Ascending aorta (tissue), 2 donors: ENCODE results near the gene EPHB2. TPM values are rescaled to one million over a fixed set of nuclear protein-coding genes. Genes with fewer than 3 reads are reported as not detected.

Experiments used
- DNase-seq, 2 donors: peaks; one replicate each; pipeline ENCODE4 v3.0.0-alpha.2; 2019; ENCODE audit warnings: low spot score in 2 of 2
- H3K27ac ChIP-seq, 2 donors: fragments of 200-600 bp; sonication (generic); one replicate each; pipeline ENCODE4 v1.5.1; 2016 to 2017; ENCODE audit warnings: mild to moderate bottlenecking in 1 of 2
- H3K27me3 ChIP-seq: fragments of 200-600 bp; sonication (generic); one replicate; pipeline ENCODE4 v1.5.1; 2017
- H3K36me3 ChIP-seq, 2 donors: fragments of 200-600 bp; sonication (generic); one replicate each; pipeline ENCODE4 v1.5.1; 2016
- H3K4me1 ChIP-seq, 2 donors: fragments of 200-600 bp; sonication (generic); one replicate each; pipeline ENCODE4 v1.5.1; 2016 to 2017; ENCODE audit warnings: mild to moderate bottlenecking in 1 of 2
- H3K4me3 ChIP-seq, 2 donors: fragments of 200-600 bp; sonication (generic); one replicate each; pipeline ENCODE4 v1.5.1; 2016 to 2017; ENCODE audit warnings: mild to moderate bottlenecking in 1 of 2
- H3K9me3 ChIP-seq, 2 donors: fragments of 200-600 bp; sonication (generic); one replicate each; pipeline ENCODE4 v1.5.1; 2016
- intact Hi-C: fragments of 100-400 bp; cut with DNase I; formaldehyde crosslinking; loops from one replicate; pipeline ENCODE4 v1.15.1; 2023
- total RNA-seq: library from RNA; depleted of rRNA; stranded (reverse); fragments of >200 nt; gene quantifications from one replicate; pipeline ENCODE4 v1.1.0, GENCODE V29; 2016
- TF ChIP-seq, protein P1 (sequence below), 3 experiments: fragments of 200-600 bp in 2 of 3; fragments of 450-650 bp in 1 of 3; sonication (generic) in 2 of 3; IDR thresholded peaks; one replicate each; pipeline ENCODE4 v1.5.1; 2016 to 2019; ENCODE audit warnings: antibody characterized with exemption in 3 of 3, mild to moderate bottlenecking in 1 of 3, moderate library complexity in 1 of 3

The EPHB2 gene
- total RNA-seq, 1 donor from 2014 or later: 3.2 TPM

DNA sequence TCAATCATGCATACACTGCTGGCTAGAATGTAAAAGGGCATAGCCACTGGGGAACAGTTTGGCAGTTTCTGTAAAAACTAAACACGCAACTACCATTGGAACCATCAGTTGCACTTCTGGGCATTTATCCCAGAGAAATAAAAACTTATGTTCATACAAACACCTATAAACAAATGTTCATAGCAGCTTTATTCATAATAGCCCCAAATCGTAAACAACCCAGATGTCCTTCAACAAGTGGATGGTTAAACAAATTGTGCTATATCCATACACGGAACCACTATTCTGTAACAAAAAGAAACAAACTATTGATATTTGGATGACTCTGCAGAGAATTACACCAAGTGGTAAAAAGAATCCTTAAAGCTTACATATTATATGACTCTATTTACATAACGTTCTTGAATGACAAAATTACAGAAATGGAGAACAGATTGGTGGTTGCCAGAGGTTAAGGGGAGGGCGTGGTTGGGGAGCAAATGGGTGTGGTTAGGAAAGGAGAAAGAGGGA, 239.2 kb downstream of the EPHB2 start:
- DNase-seq: no peak
- H3K4me1 ChIP-seq: no peaks in the 10 kb centered on the region
- no peaks in the 10 kb centered on the region for H3K9me3 ChIP-seq
- TF ChIP-seq, protein P1, sequence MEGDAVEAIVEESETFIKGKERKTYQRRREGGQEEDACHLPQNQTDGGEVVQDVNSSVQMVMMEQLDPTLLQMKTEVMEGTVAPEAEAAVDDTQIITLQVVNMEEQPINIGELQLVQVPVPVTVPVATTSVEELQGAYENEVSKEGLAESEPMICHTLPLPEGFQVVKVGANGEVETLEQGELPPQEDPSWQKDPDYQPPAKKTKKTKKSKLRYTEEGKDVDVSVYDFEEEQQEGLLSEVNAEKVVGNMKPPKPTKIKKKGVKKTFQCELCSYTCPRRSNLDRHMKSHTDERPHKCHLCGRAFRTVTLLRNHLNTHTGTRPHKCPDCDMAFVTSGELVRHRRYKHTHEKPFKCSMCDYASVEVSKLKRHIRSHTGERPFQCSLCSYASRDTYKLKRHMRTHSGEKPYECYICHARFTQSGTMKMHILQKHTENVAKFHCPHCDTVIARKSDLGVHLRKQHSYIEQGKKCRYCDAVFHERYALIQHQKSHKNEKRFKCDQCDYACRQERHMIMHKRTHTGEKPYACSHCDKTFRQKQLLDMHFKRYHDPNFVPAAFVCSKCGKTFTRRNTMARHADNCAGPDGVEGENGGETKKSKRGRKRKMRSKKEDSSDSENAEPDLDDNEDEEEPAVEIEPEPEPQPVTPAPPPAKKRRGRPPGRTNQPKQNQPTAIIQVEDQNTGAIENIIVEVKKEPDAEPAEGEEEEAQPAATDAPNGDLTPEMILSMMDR (IDR thresholded peaks at IDR 0.05): no peak
- no peaks in the 10 kb centered on the region for H3K36me3 ChIP-seq
- H3K27ac ChIP-seq: no peak overlapping the region
- intact Hi-C loops: no loop called here
- H3K4me3 ChIP-seq: no peak overlapping the region
- peaks cover 8% of the 10 kb centered on the region for H3K27me3 ChIP-seq

DNA sequence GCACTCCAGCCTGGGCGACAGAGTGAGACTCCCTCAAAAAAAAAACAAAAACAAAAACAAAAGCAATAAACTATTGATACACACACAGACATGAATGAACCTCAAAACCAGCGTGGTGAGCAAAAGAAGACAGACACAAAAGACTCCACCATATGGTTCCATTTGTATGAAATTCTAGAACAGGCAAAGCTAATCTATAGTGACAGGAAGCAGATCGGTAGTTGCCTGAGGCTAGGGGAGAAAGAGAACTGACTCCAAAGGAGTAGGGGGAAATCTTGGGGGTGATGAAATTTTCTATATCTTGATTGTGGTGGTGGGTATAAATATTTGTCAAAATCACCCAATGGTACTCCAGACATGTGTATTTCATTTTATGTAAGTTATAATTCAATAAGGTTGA, 241.2 kb downstream of the EPHB2 start:
- no peak overlapping the region for H3K27ac ChIP-seq
- intact Hi-C loops: no loop called here
- no peaks in the 10 kb centered on the region for H3K36me3 ChIP-seq
- TF ChIP-seq, protein P1 (IDR thresholded peaks at IDR 0.05): no peak
- no peaks in the 10 kb centered on the region for H3K9me3 ChIP-seq
- H3K4me1 ChIP-seq: no peaks in the 10 kb centered on the region
- no peak overlapping the region for H3K4me3 ChIP-seq
- no peak for DNase-seq
- H3K27me3 ChIP-seq: peaks cover 8% of the 10 kb centered on the region

GRCh38 chr1:22952694-22953056, 242.0 kb downstream of the EPHB2 start:
- no peak overlapping the region for H3K4me3 ChIP-seq
- no peak overlapping the region for H3K27ac ChIP-seq
- peaks cover 8% of the 10 kb centered on the region for H3K27me3 ChIP-seq
- intact Hi-C loops: no loop called here
- DNase-seq: no peak
- TF ChIP-seq, protein P1 (IDR thresholded peaks at IDR 0.05): no peak
- no peaks in the 10 kb centered on the region for H3K36me3 ChIP-seq
- no peaks in the 10 kb centered on the region for H3K4me1 ChIP-seq
- H3K9me3 ChIP-seq: no peaks in the 10 kb centered on the region

DNA sequence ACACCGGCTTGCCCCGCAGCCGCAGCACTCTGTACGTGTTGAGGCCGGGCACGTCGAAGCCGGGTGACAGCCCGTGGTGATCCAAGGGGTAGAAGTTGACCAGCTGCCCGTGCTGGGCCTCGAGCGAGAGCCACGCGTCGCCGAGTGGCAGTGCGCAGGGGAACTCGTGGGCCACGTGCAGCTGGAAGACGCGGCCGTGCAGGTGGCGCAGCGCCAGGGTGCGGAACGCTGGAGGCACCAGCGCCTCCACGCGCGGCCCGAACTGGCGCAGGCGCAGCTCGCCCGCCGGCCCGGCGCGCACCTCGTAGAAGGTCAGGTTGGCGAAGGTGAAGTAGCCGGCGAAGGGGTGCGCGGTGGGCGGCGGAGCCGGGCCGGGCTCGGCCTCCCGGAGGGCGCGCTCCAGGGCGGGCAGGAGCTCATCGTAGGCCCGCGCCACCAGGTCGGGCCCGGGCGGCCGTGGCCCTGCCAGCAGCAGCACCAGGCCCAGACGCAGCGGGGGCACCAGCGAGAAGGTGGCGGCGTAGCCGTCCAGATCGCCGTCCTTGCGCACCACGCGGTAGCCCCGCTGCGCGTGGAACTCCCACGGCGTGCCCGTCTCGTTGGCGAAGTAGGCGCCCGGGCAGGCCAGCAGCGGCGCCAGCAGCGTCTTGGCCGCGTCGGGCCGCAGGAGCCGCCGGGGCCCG, 242.6 kb downstream of the EPHB2 start:
- H3K36me3 ChIP-seq: no peaks in the 10 kb centered on the region
- TF ChIP-seq, protein P1 (IDR thresholded peaks at IDR 0.05): no peak
- H3K9me3 ChIP-seq: no peaks in the 10 kb centered on the region
- no peak overlapping the region for H3K4me3 ChIP-seq
- DNase-seq: no peak
- H3K27me3 ChIP-seq: peaks cover 8% of the 10 kb centered on the region
- intact Hi-C loops: no loop called here
- H3K4me1 ChIP-seq: no peaks in the 10 kb centered on the region
- H3K27ac ChIP-seq: no peak overlapping the region

GRCh38 chr1:22953740-22954141, 243.1 kb downstream of the EPHB2 start:
- TF ChIP-seq, protein P1 (IDR thresholded peaks at IDR 0.05): no peak
- Histone ChIP-seq H3K4me3 (no peak overlapping the region), H3K4me1 (no peaks in the 10 kb centered on the region), H3K27ac (no peak overlapping the region), H3K9me3 (no peaks in the 10 kb centered on the region), H3K36me3 (no peaks in the 10 kb centered on the region), H3K27me3 (peaks cover 8% of the 10 kb centered on the region)
- no peak for DNase-seq
- intact Hi-C loops: no loop called here
